CD4-positive, alpha-beta T cell treated with Interleukin-17A for 1 hour (primary cell): ENCODE data around the gene CCDC197.

Experiments
- DNase-seq: peaks from one replicate; pipeline ENCODE4 v3.0.0-alpha.2; 2020

CCDC197 gene

GRCh38 chr14:94045101-94045500, 48.0 kb downstream of the CCDC197 start:
- DNase-seq, result no peak

- DNase-seq, result no peak
Measured at GRCh38 chr14:94045563-94046345, 48.7 kb downstream of the CCDC197 start.

- DNase-seq, result no peak
Measured at GRCh38 chr14:94046696-94047250, 49.7 kb downstream of the CCDC197 start.

GRCh38 chr14:94047581-94047980, 50.5 kb downstream of the CCDC197 start:
- DNase-seq, result no peak

GRCh38 chr14:94048691-94049624, 51.9 kb downstream of the CCDC197 start:
- DNase-seq, result no peak

- no peak for DNase-seq
Measured at GRCh38 chr14:94049625-94050023, 52.5 kb downstream of the CCDC197 start.

- DNase-seq, result no peak
Measured at GRCh38 chr14:94050231-94050880, 53.3 kb downstream of the CCDC197 start.

- no peak for DNase-seq
Measured at GRCh38 chr14:94051115-94051514, 54.0 kb downstream of the CCDC197 start.

- no peak for DNase-seq
Measured at GRCh38 chr14:94051779-94052178, 54.7 kb downstream of the CCDC197 start.

- DNase-seq, result no peak
Measured at GRCh38 chr14:94052199-94052598, 55.1 kb downstream of the CCDC197 start.

- no peak for DNase-seq
Measured at GRCh38 chr14:94052662-94053061, 55.6 kb downstream of the CCDC197 start.

- no peak for DNase-seq
Measured at GRCh38 chr14:94054401-94054800, 57.3 kb downstream of the CCDC197 start.

- no peak for DNase-seq
Measured at GRCh38 chr14:94054936-94055335, 57.8 kb downstream of the CCDC197 start.

- peak; percentile 46 for DNase-seq
Measured at GRCh38 chr14:94056579-94057308, 59.6 kb downstream of the CCDC197 start.

GRCh38 chr14:94058128-94058673, 61.1 kb downstream of the CCDC197 start:
- no peak for DNase-seq
